Measurements from ENCODE around the gene TBL1XR1.
"Not testable (repeated sequence)": the region's sequence is repeated elsewhere in the genome, so short reads cannot be mapped to it uniquely, and the experiment has no call there.

TBL1XR1 gene

GRCh38 chr3:177181418-177181817 lies 15.9 kb downstream of the TBL1XR1 start:
- no peak for DNase-seq

GRCh38 chr3:177180506-177180905 lies 16.8 kb downstream of the TBL1XR1 start:
- no peak for DNase-seq

GRCh38 chr3:177179281-177180067 lies 17.8 kb downstream of the TBL1XR1 start:
- DNase-seq, result no peak

- no peak for DNase-seq
Observed at GRCh38 chr3:177177749-177178221, 19.5 kb downstream of the TBL1XR1 start.

GRCh38 chr3:177174607-177175170 lies 22.6 kb downstream of the TBL1XR1 start:
- DNase-seq, result no peak

GRCh38 chr3:177169936-177170722 lies 27.2 kb downstream of the TBL1XR1 start:
- no peak for DNase-seq

GRCh38 chr3:177168431-177168830 lies 28.9 kb downstream of the TBL1XR1 start:
- DNase-seq, result no peak

GRCh38 chr3:177162742-177163141 lies 34.5 kb downstream of the TBL1XR1 start:
- DNase-seq, result no peak

- DNase-seq, result not testable (repeated sequence)
Observed at GRCh38 chr3:177161603-177162002, 35.7 kb downstream of the TBL1XR1 start.

- no peak for DNase-seq
Observed at GRCh38 chr3:177158461-177158860, 38.8 kb downstream of the TBL1XR1 start.

GRCh38 chr3:177157492-177157891 lies 39.8 kb downstream of the TBL1XR1 start:
- no peak for DNase-seq

- DNase-seq, result no peak
Observed at GRCh38 chr3:177154733-177155132, 42.5 kb downstream of the TBL1XR1 start.

- no peak for DNase-seq
Observed at GRCh38 chr3:177150970-177151627, 46.2 kb downstream of the TBL1XR1 start.

- DNase-seq, result no peak
Observed at GRCh38 chr3:177150218-177150916, 46.9 kb downstream of the TBL1XR1 start.

- no peak for DNase-seq
Observed at GRCh38 chr3:177149106-177149505, 48.2 kb downstream of the TBL1XR1 start.

GRCh38 chr3:177147790-177148189 lies 49.5 kb downstream of the TBL1XR1 start:
- DNase-seq, result no peak

- DNase-seq, result no peak
Observed at GRCh38 chr3:177146646-177147045, 50.6 kb downstream of the TBL1XR1 start.

- no peak for DNase-seq
Observed at GRCh38 chr3:177145954-177146353, 51.3 kb downstream of the TBL1XR1 start.

GRCh38 chr3:177145381-177145780 lies 51.9 kb downstream of the TBL1XR1 start:
- DNase-seq, result no peak

GRCh38 chr3:177144922-177145321 lies 52.4 kb downstream of the TBL1XR1 start:
- DNase-seq, result no peak

GRCh38 chr3:177141899-177142646 lies 55.2 kb downstream of the TBL1XR1 start:
- no peak for DNase-seq

- DNase-seq, result no peak
Observed at GRCh38 chr3:177141471-177141870, 55.8 kb downstream of the TBL1XR1 start.
